M059J (cell line): ENCODE results near the gene B4GALT3. TPM values are rescaled to one million over a fixed set of nuclear protein-coding genes. Genes with fewer than 3 reads are reported as not detected.

Experiments used
- DNase-seq: peaks from one replicate; pipeline ENCODE4 v3.0.0-alpha.2; 2012; ENCODE audit warnings: low read depth
- total RNA-seq: library from RNA; depleted of rRNA; stranded (reverse); fragments of >200 nt; shearing (Covaris generic); gene quantifications from 2 replicates; pipeline ENCODE4 v1.2.3, GENCODE V29; 2014

The B4GALT3 gene
- total RNA-seq, 1 experiment from 2014 or later: 41.8 TPM

DNA sequence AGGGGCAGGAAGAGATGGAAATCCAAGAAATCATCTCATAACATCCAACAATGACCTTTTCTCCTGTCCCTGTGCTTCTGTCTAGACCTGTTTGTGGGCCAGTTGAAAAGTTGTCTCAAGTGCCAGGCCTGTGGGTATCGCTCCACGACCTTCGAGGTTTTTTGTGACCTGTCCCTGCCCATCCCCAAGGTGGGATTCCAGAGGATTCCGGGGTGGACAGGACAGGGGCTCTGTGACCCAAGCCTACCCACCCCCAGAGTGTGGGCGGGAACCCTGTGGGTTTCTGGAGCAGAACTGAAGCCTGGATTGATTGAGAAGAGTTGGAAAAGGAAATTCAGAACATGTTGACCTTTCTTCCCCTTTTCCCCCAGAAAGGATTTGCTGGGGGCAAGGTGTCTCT, 13.5 kb downstream of the B4GALT3 start:
- DNase-seq: no peak

DNA sequence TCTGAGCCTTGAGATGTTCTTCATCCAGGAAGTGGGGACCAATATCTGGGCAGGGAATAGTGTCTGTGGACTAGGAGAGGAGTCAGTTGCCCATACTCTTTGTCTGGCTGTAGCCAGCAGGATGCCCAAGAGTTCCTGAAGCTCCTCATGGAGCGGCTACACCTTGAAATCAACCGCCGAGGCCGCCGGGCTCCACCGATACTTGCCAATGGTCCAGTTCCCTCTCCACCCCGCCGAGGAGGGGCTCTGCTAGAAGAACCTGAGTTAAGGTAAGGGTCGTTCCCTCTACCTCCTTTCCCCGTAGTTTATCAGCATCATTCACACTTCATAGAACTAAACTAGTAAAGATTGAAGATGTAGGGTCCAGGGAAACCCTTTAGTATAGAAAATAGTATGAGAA, 14.5 kb downstream of the B4GALT3 start:
- no peak for DNase-seq

DNA sequence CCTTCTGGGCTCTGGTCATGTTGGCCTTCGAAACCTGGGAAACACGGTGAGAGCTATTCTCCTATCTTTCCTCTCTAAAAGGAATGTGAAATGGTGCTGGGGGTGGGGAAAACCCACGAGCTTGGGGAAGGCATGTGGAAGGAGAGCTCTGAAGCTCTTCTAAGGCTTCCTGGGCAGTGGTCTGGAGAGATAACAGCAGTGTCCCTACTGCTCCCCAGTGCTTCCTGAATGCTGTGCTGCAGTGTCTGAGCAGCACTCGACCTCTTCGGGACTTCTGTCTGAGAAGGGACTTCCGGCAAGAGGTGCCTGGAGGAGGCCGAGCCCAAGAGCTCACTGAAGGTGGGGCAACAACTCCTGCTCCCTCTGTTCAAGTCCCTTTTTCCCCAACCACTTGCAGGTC, 15.3 kb downstream of the B4GALT3 start:
- no peak for DNase-seq

DNA sequence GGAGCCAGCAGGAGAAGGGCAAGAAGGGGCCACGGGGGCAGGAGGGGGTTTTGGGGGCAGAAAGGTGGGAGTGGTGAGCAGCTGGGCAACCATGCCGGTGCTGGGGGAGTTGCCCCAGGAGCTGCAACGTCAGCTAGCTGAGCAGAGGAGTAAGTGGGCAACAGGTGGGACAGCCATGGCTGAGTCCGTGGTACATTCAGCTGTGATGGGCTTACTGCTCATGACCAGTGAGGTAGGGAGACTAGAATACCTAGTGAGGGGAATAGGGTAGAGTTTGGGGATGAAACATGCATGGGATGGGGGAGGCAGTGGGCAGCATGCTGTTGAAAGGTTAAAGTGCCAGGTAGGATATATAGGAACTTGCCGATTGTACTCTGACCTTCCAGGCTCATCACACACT, 15.7 kb downstream of the B4GALT3 start:
- no peak for DNase-seq

DNA sequence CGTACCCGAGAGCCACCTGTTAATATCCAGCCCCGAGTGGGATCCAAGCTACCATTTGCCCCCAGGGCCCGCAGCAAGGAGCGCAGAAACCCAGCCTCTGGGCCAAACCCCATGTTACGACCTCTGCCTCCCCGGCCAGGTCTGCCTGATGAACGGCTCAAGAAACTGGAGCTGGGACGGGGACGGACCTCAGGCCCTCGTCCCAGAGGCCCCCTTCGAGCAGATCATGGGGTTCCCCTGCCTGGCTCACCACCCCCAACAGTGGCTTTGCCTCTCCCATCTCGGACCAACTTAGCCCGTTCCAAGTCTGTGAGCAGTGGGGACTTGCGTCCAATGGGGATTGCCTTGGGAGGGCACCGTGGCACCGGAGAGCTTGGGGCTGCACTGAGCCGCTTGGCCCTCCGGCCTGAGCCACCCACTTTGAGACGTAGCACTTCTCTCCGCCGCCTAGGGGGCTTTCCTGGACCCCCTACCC, 16.6 kb downstream of the B4GALT3 start:
- DNase-seq: no peak

DNA sequence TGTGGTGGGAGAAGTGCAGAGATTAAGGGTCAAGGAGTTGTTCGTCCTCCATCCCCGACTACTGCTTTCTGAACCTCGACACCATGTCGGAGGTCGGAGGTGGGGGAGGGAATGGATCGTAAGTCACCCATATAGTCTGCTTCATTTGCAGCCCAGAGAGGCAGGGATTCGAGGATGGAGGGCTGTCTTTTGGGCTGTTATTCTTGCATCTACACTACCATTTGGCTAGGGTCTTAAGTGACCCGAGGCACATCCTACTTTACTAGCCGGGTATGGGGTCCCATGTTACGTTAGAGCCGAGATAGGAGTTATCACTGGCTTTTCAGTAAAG, 17.4 kb downstream of the B4GALT3 start:
- DNase-seq: no peak

DNA sequence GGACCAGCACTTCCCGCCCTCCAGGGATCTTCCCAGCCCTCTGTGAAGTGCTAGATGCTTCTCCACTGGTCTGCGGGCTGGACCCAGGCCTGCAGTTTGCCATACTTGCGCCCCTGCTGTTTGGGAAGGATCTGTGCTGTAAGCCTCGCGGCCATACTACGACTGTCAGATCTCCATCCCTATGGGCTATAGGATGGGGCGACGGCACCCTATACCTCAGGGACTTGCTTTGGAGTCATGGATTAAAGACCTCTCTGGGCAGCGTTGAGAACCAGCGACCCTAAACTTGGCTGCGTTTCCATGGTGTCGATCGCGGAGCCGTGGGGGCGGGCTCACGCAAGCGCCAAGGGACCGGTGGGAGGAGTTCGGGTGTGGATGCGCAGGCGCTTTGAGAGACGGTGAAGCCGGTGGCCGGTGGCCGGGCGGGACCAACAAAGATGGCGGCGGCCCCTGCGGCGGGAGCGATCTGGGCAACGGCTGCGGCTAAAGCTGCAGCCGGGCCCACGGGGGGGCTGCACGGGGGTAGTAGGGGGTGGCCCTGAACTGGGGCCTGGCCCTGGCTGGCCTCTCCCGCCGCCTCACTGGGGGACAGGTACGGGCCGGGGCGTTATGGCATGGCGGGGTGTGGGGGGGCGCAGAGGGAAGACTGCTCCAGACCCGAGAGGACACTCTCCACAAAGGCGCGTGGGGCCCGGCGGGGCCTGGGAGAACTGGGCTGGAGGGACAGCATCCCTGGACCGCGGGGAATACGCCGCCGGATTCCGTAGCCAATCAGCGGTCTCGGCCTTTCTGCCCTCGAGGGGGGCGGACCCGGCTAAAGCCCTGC, 18.0 kb downstream of the B4GALT3 start, which contains the start of gene USP21:
Gene USP21, plus strand, starts transcription at position 414 of the 826 bp plus-strand sequence. CDS start 1,141 bp downstream, outside the sequence.
- DNase-seq: peak; percentile 88

DNA sequence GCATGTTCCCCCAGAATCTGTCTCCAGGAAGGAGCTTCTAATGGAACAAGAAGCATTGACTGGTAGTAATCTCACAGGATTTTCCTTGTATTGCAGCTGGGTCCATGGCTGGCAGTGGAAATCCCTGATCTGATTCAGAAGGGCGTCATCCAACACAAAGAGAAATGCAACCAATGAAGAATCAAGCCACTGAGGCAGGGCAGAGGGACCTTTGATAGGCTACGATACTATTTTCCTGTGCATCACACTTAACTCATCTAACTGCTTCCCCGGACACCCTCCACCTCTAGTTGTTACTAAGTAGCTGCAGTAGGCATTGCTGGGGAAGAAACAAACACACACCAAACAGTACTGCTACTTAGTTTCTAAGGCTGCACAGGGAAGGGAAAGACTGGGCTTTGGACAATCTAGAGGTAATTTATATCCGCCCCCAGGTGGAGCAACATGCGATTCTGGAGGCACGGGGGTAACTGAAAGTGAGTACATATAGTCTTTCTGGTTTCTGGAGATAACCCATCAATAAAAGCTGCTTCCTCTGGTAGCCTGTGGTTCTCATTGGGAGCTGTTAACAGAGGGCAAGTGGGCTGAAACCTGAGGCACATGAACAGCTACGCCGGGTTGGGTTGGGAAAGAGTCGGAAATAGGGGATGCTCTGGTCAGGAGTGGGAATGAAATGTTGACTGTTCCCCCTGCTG, 18.8 kb downstream of the B4GALT3 start:
- no peak for DNase-seq

DNA sequence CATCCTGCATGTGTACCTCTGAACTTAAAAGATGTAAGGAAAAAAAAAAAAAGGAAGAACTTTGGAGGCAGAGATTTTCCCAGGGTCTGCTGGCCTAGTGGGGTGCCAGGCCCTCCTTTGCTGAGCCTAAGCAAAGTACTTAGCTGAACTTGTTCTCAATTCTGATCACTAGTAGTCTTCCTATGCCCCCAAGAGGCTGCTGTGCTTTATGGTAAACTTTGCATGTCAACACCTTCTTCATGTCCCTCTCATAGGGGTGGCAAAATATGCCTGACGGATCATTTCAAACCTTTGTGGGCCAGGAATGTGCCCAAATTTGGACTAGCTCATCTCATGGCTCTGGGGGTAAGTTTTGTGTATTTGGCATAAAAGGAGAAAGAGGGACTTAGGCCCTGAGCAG, 19.4 kb downstream of the B4GALT3 start:
- no peak for DNase-seq

DNA sequence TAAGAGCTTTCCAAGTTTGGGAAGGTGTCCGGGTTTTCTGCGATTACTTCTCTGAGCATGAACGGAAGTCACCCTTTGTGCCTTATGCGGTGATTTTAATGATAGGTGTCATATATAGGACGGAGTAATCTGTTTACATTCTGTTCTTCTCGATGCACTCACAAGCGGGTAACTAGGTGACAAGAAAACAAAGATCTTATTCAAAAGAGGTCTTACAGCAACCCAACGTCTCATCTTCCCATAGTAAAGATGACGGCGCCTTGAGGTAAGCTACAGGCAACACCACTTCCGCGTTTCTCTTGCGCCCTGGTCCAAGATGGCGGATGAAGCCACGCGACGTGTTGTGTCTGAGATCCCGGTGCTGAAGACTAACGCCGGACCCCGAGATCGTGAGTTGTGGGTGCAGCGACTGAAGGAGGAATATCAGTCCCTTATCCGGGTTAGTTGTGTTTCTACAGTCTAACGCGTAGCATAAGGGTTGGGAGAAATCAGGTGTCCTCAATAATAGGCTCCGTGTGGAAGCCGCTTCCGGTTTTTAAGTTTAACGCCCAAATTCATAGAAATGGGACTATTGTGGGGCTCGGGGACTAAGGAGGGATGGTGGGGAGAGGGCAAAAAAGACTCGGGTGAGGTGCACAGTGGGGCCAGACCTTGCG, 23.5 kb downstream of the B4GALT3 start, which contains the start of gene UFC1:
Gene UFC1, plus strand, starts transcription at position 297 of the 656 bp plus-strand sequence. Its CDS starts 20 bp downstream, at position 317.
- peak; percentile 92 for DNase-seq

DNA sequence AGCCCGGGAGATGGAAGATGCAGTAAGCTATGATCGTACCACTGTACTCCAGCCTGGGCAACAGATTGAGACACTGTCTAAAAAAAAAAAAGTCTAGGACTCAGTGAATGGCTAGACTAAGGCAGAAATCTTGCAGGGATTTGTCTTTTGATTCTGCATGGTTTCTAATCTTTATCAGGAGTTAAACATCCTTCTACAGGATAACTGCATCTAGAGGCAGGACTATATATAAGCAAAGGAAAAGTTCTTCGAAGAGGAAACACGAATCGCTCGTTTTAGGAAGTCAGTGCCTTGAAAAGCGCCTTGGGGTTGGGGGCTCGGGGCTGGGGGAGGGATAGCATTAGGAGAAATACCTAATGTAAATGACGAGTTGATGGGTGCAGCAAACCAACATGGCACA, 24.1 kb downstream of the B4GALT3 start:
- DNase-seq: no peak

DNA sequence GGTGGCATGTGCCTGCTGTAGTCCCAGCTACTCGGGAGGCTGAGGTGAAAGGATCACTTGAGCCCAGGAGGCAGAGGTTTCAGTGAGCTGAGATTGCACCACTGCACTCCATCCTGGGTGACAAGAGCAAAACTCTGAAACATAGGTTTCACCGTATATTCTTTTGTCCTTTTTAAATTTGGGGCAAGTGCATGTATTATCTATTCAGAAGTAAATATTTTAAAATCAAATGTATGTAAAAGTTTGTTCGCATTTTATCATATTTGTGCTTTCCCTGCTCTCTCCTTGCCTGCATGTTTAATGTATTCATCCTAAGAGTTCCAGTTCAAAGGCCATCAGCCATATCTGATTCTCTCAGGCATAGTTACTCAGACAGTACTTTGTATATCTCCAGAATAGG, 31.5 kb downstream of the B4GALT3 start:
- no peak for DNase-seq

DNA sequence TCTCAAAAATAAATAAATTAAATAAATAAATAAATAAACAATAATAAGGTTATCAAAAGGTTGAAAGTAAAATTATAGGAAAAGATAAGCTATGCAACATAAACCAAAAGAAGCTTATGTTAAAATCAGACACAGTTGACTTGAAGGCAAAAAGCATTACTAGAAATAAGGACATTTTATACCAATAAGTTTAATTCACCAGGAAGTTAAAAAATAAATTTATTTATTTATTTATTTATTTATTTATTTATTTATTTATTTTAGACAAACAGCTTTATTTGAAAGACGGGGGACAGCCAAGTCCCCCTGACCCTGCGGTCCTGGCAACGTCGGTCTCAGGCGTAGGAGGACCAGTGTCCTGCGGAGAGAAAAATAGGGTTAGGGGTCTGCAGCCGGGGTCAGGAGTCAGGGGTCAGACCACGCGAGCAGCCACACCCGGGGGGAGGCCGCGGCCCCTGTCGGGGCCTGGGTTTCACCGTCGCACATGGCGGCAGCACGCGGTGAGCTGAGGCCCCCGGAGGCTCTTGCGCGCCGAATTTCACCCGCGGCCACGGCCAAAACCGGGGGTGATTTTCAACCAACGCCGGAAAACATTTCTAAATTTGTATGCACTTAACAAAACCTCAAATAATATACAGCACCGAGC, 36.4 kb downstream of the B4GALT3 start:
- DNase-seq: no peak

DNA sequence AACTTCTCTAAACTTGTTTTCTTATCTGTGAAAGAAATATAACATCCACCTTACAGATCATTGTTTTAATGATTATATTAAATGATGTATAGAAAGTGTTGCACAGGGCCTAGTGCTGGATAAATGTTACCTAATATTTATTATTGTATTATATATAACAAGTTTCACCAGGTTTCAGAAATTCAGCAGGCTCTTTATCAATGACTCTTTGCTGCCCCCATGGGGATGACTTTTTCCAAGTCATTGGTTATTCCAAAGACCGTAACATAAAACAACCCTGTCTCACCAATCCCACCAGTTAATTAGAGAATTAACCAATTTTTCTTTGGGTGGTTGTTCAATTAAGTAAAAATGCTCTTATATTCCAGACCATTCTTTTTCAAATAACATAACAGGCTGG, 37.5 kb downstream of the B4GALT3 start:
- peak; percentile 50 for DNase-seq

DNA sequence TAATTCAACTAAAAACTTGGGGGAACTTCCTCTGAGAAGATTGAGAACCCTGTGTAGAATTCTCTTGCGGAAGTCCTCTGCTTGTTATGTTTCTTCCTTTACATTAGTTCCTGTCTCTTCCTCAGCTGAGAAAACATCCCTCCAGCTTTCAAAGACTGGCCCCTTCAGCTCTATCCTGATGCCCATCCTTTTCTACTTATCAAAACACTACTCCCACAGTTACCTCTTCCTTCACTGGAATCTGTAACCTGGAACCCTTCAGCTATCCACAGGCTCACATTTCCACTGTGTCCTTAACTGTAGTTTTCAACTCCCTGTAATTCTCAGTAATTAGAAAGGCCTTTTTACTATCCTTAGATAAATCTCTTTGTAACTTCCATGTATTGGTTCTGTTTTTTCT, 38.9 kb downstream of the B4GALT3 start:
- DNase-seq: no peak

DNA sequence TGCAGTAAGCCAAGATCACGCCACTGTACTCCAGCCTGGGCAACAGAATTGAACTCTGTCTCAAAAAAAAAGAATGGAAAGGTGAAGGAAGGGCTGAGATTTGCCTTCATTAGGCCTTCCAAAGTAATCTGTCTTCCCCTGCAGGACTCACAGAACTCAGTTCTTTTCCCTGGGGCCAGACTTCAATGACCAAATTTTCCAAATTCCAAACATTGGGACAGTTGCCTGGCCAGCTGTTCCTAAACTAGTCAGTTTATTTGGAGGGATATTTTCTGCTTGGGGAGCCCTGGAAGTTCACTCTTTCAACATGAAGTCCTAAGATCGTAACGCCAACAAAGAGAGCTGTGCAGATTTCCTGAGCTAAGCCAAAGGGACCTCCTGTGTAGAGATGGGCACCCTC, 39.4 kb downstream of the B4GALT3 start:
- no peak for DNase-seq

DNA sequence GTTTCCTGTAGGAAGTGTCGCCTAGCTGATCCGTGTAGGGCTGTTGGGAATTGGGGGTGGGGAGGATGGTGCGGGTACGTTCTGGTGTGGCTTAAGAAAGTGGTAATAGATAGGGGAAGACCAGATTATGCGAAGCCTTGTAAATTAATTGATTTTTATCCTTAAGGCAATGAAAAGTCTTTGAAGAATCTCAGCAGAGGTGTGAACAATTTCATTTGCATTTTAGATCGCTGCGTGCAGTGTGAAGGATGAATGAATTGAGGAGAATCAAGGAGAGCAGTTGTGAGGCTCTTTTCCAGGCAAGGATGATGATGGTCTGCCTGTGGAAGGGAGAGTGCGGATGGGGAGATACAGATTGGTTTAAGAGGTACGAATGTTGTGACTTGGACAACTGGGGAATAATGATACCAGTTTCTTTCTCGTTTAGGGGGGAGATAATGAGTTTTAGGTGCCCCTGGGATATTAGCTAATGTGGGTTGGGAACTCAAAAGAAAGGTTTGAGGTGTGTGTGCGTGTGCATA, 44.0 kb downstream of the B4GALT3 start:
- no peak for DNase-seq

DNA sequence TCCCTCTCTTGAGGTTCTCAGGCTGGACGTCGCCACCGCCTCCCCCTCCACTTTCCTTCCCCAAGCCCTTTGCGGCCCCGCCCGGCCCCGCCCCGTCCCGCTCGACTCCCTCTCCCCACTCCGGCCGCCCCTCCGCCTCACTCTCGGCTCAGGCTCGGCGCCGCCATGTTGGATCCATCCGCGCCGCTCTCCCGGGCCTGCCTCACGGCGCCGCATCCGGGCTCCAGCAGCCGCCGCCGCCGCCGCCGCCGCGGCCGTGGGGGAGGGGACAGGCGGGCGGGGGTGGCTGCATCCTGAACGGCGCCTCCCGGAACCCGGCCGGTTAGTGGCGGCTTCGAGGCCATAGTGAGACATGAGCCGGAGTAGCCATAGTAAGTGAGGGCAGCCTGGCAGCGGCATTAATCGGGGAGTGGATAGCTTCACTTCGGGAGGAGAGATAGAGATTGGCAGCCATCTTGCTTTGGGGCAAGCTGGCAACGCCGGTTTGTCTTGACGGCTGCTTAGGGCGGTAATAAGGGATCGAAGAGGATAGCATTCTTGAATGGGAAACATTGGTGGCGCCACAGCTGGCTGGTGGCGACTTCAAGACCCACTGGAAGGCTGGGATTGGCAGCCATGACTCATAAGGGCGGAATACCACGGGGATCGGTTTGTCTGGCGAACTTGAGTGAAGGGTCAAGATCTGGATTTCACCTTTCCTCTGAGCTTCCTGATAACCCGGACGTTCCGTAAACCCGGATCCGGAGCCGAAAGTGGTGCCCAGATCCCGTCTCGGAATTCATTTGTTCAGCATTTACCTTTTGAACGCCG, 44.7 kb downstream of the B4GALT3 start, which contains the start of gene DEDD:
Gene DEDD, minus strand, starts transcription at position 258 of the 810 bp plus-strand sequence. CDS start 8,205 bp downstream, outside the sequence.
- DNase-seq: peak; percentile 97

DNA sequence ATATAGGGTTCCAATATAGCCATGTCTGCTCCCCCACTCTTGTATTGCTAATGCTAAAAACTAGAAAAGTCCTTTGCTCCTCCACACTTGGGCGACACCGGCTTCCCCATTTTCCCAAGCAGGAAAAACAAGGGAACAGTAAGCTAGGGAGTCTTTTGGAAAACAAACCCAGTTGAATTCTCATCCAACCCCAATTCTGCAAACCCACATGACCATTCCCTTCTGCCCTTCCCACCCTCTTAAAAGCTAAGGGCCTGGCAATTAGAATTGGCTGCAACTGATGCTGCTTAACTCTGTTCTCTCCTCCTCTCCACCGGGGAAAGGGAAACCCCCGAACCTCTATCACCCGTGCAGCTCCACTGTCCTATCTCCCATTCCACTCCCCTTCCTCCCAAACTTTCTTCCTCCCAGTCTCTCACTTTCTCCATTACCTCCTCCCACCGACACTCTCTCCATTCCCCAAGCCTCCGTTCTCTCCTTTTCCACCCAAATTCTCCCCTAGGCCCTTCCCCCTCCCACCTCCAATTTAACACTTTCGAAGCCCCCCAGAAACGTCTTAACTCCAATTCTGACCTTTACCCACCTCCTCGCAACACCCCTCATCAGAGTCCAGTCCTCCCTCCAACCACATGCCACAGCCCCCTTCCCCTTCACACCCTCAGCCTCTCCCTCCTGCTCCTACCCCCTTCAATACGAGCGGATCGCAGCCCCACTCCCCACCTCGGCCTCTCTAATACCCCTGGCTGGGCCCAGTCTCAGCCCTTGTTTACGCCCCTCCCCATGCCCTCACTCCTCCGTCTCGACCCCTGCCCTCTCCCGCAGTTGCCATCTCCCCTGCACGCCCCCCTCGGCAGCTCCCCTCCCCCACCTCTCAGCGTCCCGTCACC, 45.5 kb downstream of the B4GALT3 start:
- peak; percentile 37 for DNase-seq

DNA sequence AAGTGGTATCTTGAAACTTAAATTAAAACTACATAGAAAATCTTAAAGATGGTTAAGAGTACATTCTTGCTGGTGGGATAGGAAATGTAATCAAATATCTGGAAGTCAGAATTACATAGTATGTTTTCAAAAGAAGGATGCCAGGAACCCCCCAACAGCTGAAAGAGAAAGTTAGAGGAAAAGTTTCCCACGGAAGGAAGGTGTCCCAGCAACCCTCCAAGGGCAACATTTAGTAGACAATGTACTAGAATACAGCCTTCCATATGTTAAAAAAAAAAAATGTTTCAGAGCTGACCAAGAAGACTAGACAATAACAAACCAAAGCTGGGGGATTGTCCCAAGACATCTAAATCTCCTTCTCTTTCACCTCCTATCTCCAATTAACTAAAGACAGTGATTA, 47.0 kb downstream of the B4GALT3 start:
- no peak for DNase-seq
